Gastrocnemius medialis (tissue), 4 donors: ENCODE results near the gene TRIM69. TPM values are rescaled to one million over a fixed set of nuclear protein-coding genes. Genes with fewer than 3 reads are reported as not detected.

Source experiments
- ATAC-seq, 2 donors: fragments of 150-250 bp; one replicate each; pipeline ENCODE4 v1.9.1; 2016
- DNase-seq, 2 donors: peaks; one replicate each; pipeline ENCODE4 v3.0.0-alpha.2; 2019
- H3K27ac ChIP-seq, 4 donors: fragments of 200-600 bp; sonication (generic); 1 replicate in 1 of 4; 2 replicates in 3 of 4; pipeline ENCODE4 v1.5.1; 2016 to 2018; ENCODE audit warnings: mild to moderate bottlenecking in 2 of 4, moderate library complexity in 1 of 4
- H3K27me3 ChIP-seq, 3 donors: fragments of 200-600 bp; sonication (generic) in 2 of 3; 1 replicate in 1 of 3; 2 replicates in 2 of 3; pipeline versions ENCODE4 v1.5.1 to v1.6.0; 2016 to 2019; ENCODE audit warnings: mild to moderate bottlenecking in 1 of 3, moderate library complexity in 1 of 3
- H3K36me3 ChIP-seq, 2 donors: fragments of 200-600 bp; sonication (generic) in 1 of 2; one replicate each; pipeline ENCODE4 v1.5.1; 2017 to 2018
- H3K4me1 ChIP-seq, 2 donors: fragments of 200-600 bp; sonication (generic) in 1 of 2; one replicate each; pipeline ENCODE4 v1.5.1; 2016 to 2017; ENCODE audit warnings: mild to moderate bottlenecking in 2 of 2
- H3K4me3 ChIP-seq, 4 donors: fragments of 200-600 bp; sonication (generic) in 3 of 4; 1 replicate in 1 of 4; 2 replicates in 3 of 4; pipeline ENCODE4 v1.5.1; 2016 to 2019; ENCODE audit warnings: mild to moderate bottlenecking in 2 of 4
- H3K9me3 ChIP-seq, 3 donors: fragments of 200-600 bp; sonication (generic) in 2 of 3; 1 replicate in 1 of 3; 2 replicates in 2 of 3; pipeline ENCODE4 v1.5.1; 2016 to 2019
- CTCF ChIP-seq, 5 experiments: fragments of 450-650 bp in 3 of 5; fragments of 200-600 bp in 2 of 5; sonication (generic) in 2 of 5; IDR thresholded peaks in 4 of 5; conservative IDR thresholded peaks in 1 of 5; 1 replicate in 4 of 5; 2 replicates in 1 of 5; pipeline ENCODE4 v1.5.1; 2016 to 2019; ENCODE audit warnings: antibody characterized with exemption in 5 of 5, mild to moderate bottlenecking in 3 of 5, moderate library complexity in 3 of 5
- POLR2A ChIP-seq, 2 donors: fragments of 450-650 bp; IDR thresholded peaks; one replicate each; pipeline ENCODE4 v1.6.1; 2017; ENCODE audit warnings: antibody characterized with exemption in 2 of 2, mild to moderate bottlenecking in 2 of 2, moderate library complexity in 2 of 2
- in situ Hi-C, 4 donors: fragments of 200-750 bp; cut with MboI; loops; one replicate each; pipeline versions ENCODE4 v1.15.0 to v1.8.0; 2017; ENCODE audit warnings: low sequenced_read_pairs in 4 of 4
- intact Hi-C: fragments of 100-400 bp; cut with DNase I; formaldehyde crosslinking; loops from one replicate; pipeline ENCODE4 v1.15.1; 2023; ENCODE audit warnings: low total_unique reads
- total RNA-seq, 4 donors: library from RNA; depleted of rRNA; stranded (reverse); fragments of >200 nt; gene quantifications; one replicate each; pipeline versions ENCODE4 v1.1.0 to v1.2.3, GENCODE V29; 2016

The TRIM69 gene
- total RNA-seq, 4 donors from 2014 or later, result 13.5 to 20.8 (median 17.6) TPM

DNA sequence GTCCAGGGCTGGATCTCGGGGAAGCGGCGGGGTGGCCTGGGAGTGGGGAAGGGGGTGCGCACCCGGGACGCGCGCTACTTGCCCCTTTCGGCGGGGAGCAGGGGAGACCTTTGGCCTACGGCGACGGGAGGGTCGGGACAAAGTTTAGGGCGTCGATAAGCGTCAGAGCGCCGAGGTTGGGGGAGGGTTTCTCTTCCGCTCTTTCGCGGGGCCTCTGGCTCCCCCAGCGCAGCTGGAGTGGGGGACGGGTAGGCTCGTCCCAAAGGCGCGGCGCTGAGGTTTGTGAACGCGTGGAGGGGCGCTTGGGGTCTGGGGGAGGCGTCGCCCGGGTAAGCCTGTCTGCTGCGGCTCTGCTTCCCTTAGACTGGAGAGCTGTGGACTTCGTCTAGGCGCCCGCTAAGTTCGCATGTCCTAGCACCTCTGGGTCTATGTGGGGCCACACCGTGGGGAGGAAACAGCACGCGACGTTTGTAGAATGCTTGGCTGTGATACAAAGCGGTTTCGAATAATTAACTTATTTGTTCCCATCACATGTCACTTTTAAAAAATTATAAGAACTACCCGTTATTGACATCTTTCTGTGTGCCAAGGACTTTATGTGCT is 24.5 kb upstream of the TRIM69 start:
- peaks cover 21 to 28% of the 10 kb centered on the region in 2 donors for H3K4me1 ChIP-seq
- H3K9me3 ChIP-seq, result no peaks in the 10 kb centered on the region
- peaks cover 0 to 18% of the 10 kb centered on the region in 2 donors for H3K36me3 ChIP-seq
- in situ Hi-C loops, result loop anchor here in 1 of 4 donors (5.0 to 25.0 kb wide), 2 partner anchors 50 to 925 kb away; partner anchors contain the start of genes ELL3, SERF2 and SPG11
- ATAC-seq (peak; percentile 62), DNase-seq (peak; percentile 19 to 45)
- H3K27me3 ChIP-seq, result no peaks in the 10 kb centered on the region
- H3K27ac ChIP-seq, result peak overlapping the region; percentile 96 to 99 (median 98)
- no peak for TF ChIP-seq CTCF (IDR thresholded peaks at IDR 0.05 in 4 of 5, conservative IDR thresholded peaks at IDR 0.05 in 1 of 5)
- no peak for TF ChIP-seq POLR2A (IDR thresholded peaks at IDR 0.05)
- intact Hi-C loops, result loop anchor here (1.0 to 10.0 kb wide), 7 partner anchors 17 to 925 kb away; partner anchors contain the start of genes CTDSPL2, GOLM2, SHF and SPG11
- peak overlapping the region; percentile 91 to 97 (median 94) for H3K4me3 ChIP-seq

GRCh38 chr15:44712346-44713005 is 23.9 kb upstream of the TRIM69 start:
- peaks cover 21 to 28% of the 10 kb centered on the region in 2 donors for H3K4me1 ChIP-seq
- H3K27ac ChIP-seq, result peak overlapping the region; percentile 96 to 99 (median 98)
- H3K36me3 ChIP-seq, result peaks cover under 1 to 24% of the 10 kb centered on the region in 2 donors
- in situ Hi-C loops, result loop anchor here in 1 of 4 donors (5.0 to 25.0 kb wide), 2 partner anchors 50 to 925 kb away; partner anchors contain the start of genes ELL3, SERF2 and SPG11
- no peaks in the 10 kb centered on the region for H3K9me3 ChIP-seq
- intact Hi-C loops, result loop anchor here (5.0 to 10.0 kb wide), 5 partner anchors 170 to 925 kb away; partner anchors contain the start of genes CTDSPL2, GOLM2, SHF and SQOR
- no peaks in the 10 kb centered on the region for H3K27me3 ChIP-seq
- DNase-seq (peak; percentile 59 to 65), ATAC-seq (peak; percentile 41 to 57)
- peak overlapping the region; percentile 91 to 97 (median 94) for H3K4me3 ChIP-seq
- peak in 1 of 2 donors; percentile 45 for TF ChIP-seq POLR2A (IDR thresholded peaks at IDR 0.05)
- no peak for TF ChIP-seq CTCF (IDR thresholded peaks at IDR 0.05 in 4 of 5, conservative IDR thresholded peaks at IDR 0.05 in 1 of 5)

DNA sequence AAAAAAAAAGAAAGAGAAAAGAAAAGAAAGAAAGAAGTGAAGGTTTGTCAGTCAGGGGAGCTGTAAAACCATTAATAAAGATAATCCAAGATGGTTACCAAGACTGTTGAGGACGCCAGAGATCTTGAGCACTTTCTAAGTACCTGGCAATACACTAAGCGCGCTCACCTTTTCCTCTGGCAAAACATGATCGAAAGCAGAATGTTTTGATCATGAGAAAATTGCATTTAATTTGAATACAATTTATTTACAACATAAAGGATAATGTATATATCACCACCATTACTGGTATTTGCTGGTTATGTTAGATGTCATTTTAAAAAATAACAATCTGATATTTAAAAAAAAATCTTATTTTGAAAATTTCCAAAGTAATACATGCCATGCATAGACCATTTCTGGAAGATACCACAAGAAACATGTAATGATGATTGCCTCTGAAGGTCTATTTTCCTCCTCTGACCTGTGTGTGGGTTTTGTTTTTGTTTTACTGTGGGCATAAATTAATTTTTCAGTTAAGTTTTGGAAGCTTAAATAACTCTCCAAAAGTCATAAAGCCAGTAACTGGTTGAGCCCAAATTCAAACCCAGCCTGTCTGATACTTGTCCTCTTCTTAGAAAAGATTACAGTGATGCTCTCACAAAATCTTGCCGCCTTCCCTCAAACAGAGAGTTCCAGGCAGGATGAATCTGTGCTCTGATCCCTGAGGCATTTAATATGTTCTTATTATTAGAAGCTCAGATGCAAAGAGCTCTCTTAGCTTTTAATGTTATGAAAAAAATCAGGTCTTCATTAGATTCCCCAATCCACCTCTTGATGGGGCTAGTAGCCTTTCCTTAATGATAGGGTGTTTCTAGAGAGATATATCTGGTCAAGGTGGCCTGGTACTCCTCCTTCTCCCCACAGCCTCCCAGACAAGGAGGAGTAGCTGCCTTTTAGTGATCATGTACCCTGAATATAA is 23.0 kb upstream of the TRIM69 start:
- peaks cover 5 to 32% of the 10 kb centered on the region in 2 donors for H3K36me3 ChIP-seq
- TF ChIP-seq POLR2A (IDR thresholded peaks at IDR 0.05) (no peak), CTCF (IDR thresholded peaks at IDR 0.05 in 4 of 5, conservative IDR thresholded peaks at IDR 0.05 in 1 of 5) (no peak)
- peak overlapping the region; percentile 91 to 97 (median 94) for H3K4me3 ChIP-seq
- in situ Hi-C loops, result loop anchor here in 1 of 4 donors (5.0 to 25.0 kb wide), 2 partner anchors 51 to 926 kb away; partner anchors contain the start of genes ELL3, SERF2 and SPG11
- DNase-seq (no peak), ATAC-seq (no peak)
- H3K9me3 ChIP-seq, result no peaks in the 10 kb centered on the region
- H3K27me3 ChIP-seq, result no peaks in the 10 kb centered on the region
- intact Hi-C loops, result loop anchor here (5.0 to 10.0 kb wide), 5 partner anchors 171 to 924 kb away; partner anchors contain the start of genes CTDSPL2, GOLM2, SHF and SQOR
- peak overlapping the region; percentile 96 to 99 (median 98) for H3K27ac ChIP-seq
- H3K4me1 ChIP-seq, result peaks cover 21 to 28% of the 10 kb centered on the region in 2 donors
